NK-92 treated with Interleukin-12 subunit alpha and Interleukin-12 subunit beta, amount 100 ng/mL, for 24 hours (cell line): ENCODE data around the gene ANKFN1.

Experiments
- DNase-seq: peaks from one replicate; lab custom pipeline; 2025; lab: John Stamatoyannopoulos, UW

ANKFN1 gene

DNA sequence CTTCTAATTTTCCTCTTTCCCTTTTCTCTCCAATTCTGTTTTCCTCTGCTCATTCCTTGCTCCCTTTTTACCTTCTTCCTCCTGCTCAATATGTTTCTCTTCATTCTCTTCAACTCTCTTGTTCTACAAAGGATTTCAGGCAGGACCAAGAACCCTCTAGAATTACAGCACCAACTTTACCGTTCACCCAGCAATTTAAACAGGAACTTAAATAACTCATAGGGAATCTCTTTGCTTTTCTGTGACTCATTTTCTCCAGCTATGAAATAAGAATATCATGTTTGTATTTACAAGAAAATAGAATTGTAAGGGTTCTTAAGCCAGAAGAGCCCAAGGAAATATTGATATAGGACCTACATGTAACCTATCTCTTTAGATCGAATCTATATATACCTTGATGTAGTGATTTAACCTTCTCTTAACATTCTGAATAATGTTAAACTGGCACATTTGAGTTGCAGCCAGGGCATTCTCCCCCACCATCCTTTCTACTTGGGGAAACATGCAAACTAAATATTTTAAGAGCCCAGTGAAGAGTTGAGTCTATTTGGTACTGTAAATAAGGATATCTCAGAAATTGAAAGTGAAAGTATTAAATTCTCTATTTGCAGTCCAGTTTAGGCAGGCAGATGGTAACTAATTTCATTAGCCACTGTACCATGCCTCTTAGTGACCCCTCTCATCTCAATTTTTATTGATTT, 137.0 kb downstream of the ANKFN1 start:
- no peak for DNase-seq

DNA sequence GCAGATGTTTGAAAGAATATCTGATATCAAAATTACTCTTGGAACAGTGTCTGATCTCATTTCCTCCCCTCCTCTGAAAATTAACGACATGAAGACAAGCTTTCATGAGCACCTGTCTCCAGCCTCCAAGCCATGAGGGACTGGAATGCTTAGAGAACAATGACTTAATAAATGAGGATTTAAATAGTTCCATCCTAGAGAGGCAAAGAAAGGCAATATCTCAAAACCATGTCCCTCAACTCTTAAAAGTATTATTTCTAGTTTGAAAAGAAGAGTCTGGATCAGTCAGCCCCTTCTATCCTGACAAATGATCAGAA, 137.5 kb downstream of the ANKFN1 start:
- DNase-seq, result no peak

DNA sequence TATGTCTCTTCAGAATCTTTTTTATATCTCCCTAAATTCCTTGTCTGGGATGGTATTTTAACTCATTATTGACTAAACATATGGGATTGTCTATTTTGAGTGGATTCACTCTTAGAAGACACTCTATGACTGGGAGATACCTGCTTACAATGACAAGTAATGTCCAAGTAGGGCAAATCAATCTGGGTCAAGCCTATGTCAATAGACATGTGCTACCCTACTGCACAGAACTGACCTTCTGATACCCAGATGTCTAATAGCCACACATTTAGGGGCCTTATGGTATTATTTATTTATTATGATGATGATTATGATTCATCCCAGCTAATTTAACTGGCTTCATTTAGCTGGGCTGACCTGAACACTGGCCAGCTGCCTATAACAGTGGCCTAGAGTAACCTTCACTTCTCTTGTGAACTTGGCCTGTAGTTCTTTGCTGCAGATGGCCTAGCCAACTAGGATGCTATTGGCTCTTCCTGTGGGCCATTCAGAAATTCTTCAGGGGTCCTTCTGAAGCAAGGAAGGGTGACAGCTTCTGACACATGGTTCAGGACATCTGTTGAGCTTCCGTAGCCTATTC, 138.0 kb downstream of the ANKFN1 start:
- no peak for DNase-seq

DNA sequence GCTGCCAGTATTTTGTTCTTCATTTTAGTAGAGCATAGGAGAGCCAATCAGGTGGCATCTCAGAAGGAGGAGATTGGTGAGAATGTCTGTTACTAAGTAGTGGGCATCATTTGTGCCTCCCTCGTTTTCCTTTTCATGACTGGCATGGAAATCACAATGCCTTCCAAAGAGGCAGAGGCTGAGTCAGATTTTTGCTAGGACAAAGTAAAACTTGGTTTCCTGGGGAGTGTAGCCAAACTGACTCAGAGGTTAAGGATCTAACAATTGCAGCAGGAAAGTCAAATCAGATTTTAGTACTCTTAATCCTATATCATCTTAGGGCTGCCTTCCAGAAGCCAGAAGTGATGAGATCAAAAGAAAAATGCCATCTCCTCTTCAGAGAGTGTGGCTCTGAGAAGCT, 138.7 kb downstream of the ANKFN1 start:
- DNase-seq, result no peak

DNA sequence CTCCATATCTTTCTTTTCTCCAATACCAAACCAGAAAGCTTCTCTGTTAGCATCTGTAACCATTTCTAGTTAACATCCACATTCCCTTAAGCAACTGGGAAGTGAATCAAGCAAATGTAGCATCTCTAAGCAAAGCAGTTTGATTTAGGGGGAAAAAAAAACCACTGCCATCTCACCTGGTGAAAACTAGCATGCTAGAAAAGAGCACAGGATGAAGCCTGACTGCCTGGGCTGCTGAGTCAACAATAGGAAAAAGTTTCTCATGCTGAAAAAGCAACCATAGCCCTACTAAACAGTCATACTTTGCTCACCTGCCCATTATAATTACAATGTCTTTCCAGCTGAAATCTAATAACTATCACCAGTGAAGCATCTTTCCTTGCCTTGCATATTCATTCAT, 139.3 kb downstream of the ANKFN1 start:
- DNase-seq, result no peak

DNA sequence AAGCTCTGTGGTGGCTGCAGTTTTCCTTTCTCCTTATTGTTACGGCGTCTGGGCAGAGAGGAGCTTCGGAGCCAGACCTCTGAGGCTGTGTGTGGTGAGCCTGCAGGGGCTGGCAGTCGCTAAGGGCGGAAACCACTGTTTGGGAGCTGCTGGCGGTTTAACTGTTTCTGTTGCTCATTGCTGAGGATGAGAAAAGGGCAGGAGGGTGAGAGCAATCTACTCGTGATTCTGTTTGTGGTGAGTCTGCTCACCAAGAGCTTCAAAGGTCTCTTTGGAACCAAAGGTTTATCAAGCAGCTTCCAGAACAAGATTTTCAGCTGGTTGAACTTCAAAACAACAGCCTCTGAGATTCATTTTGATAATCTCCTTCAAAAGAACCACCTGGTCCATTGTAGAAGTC, 143.9 kb downstream of the ANKFN1 start:
- no peak for DNase-seq

DNA sequence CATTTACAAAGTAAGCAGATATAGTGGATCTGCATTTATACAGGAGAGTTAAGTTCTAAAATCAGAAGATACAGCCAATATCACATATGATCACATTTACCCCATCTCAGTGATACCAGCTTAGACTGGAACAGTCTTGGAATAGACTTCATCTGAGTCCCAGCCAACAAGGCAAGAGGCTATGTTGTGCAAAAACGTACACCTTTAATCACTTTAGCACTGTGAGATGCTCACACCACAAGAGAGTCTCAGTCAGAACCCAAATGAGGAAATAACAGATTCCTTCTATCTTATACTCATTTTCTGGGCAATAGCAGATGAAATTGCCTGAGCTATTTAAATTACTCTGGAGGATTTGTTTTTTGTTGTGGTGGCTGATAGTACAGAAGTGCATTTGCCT, 145.6 kb downstream of the ANKFN1 start:
- DNase-seq, result no peak

DNA sequence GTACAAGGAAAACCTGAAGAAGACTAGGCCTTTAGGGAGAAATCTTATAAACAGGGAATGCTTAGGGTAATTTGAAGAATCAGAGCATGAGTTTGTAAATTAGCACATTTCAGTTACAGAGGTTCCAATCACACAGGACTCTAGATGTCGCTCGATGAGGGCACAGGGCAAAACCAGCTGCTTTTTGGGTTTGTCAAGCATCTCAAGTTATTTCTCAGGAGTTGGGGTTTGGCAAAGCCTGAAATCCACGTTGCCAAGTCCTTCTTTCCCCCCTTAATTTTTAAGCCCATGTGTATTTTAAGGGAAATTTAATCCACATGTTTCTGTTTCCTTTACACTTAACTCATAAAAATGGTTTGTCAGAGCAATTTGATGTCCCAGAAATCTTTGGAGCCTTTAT, 146.9 kb downstream of the ANKFN1 start:
- no peak for DNase-seq

DNA sequence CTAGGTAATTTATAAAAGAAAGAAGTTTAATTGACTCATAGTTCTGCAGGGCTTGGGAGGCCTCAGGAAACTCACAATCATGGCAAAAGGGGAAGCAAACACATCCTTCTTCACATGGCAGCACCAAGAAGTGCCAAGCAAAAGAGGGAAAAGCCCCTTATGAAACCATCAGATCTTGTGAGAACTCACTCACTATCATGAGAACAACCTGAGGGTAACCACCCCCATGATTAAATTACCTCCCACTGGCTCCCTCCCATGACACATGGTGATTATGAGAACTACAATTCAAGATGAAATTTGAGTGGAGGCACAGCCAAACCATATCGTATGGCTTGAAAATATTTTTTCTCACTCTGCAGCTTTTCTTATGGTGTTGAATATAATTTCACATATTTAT, 151.7 kb downstream of the ANKFN1 start:
- DNase-seq, result no peak

DNA sequence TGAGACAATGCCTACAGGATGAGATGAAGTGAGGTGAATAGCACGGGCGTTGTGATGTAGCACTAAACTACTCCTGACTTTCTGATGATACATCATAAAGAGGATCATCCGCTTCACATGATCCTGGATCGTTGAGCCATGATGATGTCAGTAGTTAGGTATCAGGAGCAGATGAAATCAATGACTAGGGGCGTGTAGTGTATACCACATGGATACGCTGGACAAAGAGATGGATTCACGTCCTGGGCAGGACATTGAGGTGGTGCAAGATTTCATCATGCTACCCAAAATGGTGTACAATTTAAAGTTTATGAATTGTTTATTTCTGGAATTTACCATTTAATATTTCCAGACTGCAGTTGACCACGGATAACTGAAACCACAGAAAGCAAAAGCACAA, 156.6 kb downstream of the ANKFN1 start:
- DNase-seq, result no peak

DNA sequence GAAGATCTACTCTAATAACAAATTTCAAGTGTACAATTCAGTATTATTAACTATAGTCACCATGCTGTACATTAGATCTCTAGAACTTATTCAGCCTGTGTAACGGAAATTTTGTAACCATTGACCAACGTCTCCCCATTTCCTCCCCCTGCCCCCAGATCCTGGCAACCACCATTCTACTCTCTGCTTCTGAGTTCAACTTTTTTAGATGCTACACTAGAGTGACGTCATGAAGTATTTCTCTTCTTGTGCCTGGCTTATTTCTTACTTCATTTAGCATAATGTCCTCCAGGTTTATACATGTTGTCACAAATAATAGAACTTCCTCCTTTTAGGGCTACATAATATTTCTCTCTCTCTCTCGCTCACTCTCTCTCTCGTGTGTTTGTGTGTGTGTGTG, 157.5 kb downstream of the ANKFN1 start:
- DNase-seq, result no peak

DNA sequence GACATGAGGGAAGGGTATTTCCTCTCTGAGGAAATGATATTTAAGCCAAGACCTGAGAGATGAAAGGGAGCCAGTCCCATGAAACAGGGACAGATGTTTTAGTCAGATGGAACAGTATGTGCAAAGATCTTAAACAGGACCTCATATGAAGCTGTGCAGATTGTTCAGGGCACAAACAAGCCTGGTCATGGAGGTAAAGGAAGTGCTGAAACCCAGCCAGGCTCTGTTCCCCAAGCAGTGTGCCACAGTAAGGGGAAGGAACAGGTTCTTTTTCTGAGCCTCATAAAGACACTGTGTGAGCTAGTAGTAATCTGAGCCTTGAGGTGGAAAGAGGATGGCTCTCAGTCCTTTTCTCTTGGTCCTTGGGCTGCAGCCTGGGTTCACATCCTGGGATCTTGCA, 159.9 kb downstream of the ANKFN1 start:
- no peak for DNase-seq

DNA sequence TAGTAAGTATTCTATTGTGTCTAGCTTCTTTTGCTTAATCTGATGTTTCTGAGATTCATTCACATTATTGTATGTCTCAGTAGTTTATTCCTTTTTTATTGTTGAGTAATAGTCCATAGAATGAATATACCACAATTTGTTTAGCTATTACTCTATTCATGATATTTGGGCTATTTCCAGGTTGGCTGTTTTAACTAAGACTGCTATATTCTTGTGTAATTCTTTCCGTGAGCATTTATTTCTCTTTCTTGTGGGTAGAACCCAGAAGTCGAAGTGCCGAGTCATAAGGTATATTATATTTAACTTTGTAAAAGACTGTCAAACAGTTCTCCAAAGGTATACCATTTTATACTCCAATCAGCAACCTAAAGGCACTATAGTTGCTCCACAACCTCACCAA, 160.8 kb downstream of the ANKFN1 start:
- DNase-seq, result no peak

DNA sequence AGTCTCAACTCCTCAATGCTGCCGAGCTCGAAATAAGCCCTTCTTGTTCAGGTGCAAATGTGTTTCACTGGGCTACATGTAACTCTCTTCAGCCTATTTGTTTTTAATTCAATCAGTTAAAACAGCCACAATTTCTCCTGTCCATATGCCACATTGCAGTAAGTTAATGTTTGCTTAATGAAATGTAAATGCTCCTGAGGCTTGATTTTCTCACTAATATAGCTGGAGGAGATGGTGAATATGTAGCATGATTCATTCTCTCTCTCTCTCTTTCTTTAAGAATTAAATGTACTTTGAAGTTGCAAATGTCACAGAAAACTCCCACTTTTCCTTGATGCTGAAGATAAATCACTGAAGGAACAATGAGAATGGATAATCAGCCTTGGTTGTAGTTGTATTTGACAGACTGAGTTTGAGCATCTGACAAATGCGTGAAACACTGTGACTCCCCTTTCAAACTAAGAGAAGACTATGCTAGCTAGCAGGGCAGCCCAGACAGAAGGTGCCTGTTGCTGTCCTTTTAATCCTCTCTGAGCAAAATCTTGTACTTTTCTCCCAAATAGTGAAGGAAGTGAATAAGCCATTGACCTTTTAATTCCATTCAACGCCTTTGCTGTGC, 161.8 kb downstream of the ANKFN1 start:
- no peak for DNase-seq

DNA sequence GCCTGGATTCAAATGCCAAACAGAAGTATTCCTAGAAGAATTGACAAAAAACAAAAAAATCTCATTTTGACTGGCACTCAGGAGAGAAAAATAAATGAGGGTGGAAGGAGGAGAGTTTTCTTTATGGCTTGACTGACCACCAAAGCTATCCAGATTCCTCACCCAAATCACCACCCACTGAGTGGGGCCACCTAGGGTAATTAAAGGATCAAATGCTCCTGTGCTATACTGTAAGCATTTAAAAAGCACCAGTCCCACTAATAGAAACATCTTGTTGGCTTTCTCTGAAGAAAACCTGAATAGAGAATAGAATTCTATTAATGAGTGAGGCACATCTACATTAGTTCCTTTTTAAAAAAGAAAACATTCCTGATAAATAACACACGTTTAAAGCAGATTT, 163.3 kb downstream of the ANKFN1 start:
- no peak for DNase-seq

DNA sequence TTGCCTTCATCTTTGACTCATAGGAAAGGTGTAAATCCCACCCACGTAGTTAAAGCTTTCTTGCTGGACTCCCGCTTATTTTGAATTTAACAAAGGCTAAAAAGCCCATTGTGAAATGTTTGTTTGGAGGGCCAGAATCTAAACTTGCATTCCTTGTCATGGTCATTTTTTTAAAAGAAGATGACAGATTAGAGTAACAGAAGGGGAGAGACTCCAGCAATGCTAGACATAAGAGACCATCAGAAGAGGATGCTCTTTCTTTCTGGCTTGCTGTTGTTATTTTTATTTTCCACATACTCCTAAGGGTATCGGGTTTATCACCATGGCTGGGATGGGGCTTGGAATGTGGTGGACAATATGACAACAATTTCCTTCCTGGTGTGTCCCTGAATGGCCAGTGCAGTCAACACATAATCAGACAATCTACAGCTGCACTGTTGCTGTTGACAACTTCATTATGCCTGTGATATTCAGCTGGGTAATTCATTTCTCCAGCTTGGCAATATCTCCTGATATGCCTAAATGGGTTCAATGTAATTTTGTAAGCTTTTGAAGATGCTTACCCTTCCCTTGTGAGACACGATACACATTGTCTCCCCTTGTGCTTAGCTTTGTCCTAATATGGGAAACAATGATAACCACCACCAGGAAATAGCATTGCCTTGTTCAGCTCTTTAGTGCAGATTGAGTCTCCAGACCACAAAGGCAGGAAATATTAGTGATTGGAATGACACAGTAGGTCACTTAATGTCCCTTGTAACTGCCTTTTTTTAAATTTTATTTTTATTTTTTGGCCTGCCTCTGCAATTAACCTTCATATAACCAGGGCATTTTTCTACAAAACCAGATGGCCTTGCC, 164.3 kb downstream of the ANKFN1 start:
- DNase-seq, result no peak

DNA sequence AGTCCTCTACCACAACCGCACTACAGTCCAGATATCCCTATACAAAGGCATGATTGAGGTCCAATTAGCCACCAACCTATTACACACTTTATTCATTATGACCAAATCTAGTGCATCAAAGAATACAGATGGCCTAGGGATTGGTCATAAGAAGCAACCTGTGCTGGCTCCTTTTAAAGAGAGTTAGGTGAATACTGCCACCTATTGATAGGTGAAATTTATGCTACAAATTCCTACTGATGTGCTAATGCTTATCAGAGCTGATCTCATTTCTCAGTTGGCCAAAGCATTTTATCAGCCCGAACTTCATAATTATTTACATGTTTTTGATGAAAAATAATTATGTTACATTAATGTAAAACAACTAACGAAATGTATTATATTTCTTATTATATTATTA, 166.3 kb downstream of the ANKFN1 start:
- no peak for DNase-seq

DNA sequence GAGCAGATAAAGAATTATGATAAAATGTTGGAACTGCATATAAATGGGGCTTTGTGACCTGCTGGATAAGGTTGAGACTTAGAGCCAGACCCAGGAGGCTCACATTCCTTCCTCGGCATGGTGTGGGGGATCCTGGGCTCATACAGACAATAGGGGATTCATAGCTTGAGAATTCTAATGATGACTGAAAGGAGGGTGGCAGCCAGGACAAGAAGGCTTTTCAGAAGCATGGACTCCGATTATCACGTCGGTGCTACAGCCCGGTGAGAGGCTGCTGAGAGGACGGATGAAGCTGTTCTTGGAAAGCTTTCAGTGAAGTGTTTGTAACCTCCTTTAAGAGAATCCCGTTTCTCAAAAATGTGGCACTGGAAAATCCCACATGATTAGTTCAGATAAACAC, 167.2 kb downstream of the ANKFN1 start:
- DNase-seq, result no peak

DNA sequence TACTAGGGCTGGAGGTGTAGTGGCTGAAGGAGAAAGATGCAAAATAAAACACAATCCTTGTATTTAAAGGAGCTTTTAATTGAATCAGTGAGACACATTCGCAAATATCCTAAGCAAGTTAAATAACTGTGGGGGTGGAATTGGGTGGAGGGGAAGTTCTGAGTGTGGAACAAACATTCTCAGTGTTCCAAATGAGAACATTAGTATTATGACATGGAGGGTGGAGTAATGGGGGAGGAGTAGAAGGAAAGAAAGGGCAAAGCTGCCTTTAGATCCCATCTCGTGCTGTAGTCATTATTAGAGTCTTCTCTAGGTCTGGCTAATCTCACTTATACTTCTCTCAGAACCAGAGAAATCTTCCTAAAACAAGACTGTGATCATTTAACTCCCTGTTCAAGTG, 169.7 kb downstream of the ANKFN1 start:
- no peak for DNase-seq

DNA sequence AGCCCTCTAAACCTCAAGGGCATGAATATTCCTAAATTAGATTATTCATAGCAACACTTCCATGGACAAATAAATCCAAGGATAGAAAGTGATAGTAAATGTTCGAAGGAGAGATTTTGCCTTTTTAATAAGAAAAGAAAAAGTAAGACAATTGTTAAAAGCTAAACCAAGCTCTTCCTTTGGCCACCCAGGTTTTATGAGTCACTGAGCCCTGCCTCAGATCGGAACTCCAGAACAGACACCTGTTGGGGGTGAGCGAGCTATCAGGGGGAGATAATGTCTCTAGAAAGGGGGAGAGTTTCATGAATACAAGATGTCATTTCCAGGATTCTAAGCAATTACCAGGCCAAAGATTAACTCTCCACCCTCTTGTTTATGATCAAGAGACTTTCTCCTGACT, 171.4 kb downstream of the ANKFN1 start:
- DNase-seq, result no peak

DNA sequence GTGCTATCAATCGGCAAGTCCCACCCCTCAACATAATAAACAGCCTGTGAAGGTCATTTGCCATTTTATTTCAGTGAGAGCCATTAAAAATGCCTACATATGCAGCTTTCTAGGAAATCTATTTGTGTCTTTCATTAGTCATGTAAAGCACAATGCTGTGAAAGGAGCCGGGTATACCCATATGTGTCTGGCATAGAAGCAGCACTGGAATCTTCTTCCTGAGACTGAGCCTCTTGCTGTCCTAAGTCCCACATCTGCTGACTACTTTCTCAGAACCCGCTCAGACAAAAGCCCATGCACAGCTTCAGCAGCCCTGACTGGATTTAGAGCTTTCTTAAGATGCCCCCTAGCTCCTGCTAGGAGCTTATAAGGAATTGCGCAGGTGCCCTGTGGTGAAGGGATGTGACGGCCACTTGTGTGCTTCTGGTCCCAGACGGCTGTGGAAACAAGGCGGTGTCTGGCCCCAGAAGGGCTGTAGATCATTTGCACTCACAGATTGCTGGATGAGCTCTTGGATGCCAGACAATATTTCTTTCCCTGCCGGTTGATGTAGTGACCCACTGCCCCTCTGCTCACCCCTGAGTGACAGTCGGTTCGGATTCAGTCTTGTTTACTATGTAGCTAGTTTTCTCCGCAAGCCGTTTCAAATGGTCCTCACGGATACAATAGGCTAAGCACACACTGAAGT, 172.2 kb downstream of the ANKFN1 start:
- no peak for DNase-seq

DNA sequence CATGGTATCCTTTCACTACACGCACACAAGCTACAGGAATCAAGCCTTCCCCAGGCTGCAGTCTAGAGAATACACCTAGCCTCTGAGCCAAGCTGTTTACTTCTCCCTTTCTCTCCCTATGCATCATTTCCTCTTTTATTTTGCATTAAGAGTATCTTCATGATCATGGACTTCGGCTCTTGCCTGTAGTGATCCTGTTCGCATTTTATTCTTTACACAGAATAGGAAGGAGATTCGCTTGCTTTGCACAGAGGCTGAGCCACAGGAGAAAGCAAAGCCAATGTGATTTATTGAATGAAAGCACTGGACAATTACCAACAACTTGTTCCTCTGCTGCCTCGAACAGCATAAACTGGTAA, 172.7 kb downstream of the ANKFN1 start:
- no peak for DNase-seq

DNA sequence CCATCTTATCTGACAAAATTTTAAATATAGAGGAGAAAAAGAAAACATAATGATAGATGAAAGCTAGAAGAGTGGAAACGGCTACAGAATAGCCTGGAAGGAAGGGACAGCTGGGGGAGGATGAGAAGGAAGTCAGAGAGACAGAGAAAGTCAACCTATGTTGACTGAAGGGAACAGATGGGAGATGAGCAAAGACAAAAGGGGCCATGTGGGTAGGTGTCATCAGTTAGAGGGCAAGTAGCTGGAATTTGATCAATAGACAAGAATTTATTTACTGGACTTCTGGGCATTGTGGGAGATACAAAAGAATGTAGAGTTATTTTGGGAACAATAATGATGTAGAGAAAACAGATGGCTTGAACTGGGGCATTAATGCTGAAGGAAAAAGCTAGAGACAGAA, 194.4 kb downstream of the ANKFN1 start:
- DNase-seq, result no peak
